Measurements from ENCODE around the gene PHF5A. TPM values are rescaled to one million over a fixed set of nuclear protein-coding genes. Genes with fewer than 3 reads are reported as not detected.

Gene PHF5A
- total RNA-seq, 4 donors from 2014 or later: 22.4 to 58.3 (median 39.4) TPM

DNA sequence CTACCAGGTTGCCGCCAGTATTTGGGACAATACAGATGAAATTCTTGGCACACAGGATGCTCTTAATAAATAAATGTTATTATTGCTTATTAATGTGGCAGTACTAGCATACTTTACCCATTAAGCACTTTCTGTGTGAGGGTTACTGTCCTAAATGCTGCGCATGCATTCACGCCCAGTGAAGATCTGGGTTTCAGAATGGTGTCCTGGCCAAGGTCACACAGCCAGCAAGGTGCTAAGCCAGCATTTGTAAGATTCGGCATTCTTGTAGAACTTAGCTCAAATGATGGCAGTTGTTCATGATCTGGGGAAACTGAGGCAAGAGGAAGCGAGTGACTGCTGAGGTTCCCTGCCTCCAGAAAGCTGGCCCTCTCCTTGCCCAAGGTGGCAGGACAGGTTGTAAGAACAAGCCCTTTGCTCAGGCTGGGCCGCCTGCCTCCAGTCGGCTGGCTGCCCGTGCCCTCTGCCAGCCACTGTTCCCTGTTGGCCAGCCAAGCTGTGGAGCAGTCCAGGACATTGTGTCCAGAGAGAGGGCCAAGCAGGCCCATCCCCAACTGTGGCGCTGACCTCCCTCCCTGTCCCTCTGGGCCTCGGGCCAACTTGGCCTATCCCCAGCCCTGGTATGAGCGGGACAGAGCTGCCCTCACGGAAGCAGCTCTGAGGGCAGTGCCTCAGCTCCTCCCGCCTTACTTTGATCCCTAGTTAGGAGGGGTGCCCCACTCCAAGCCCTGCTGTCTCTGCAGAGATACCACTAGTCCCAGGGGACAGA, 50.7 kb downstream of the PHF5A start:
- Histone ChIP-seq H3K9me3 (no peaks in the 10 kb centered on the region), H3K4me3 (replicated peaks in 1 of 3) (no peak overlapping the region), H3K36me3 (no peaks in the 10 kb centered on the region), H3K27ac (peak overlapping the region; percentile 98 to 100 (median 99)), H3K4me1 (peaks cover 48 to 62% of the 10 kb centered on the region in 2 donors), H3K27me3 (no peaks in the 10 kb centered on the region)
- no peak for TF ChIP-seq CTCF (IDR thresholded peaks at IDR 0.05)
- peak; percentile 49 to 94 for TF ChIP-seq POLR2A (IDR thresholded peaks at IDR 0.05)
- WGBS, 2 donors: 37 to 56% methylated on average over 8 to 11 of the region's 13 CpGs
- intact Hi-C loops (cut with DNase I): no loop called here
- DNase-seq: peak; percentile 99 to 100

DNA sequence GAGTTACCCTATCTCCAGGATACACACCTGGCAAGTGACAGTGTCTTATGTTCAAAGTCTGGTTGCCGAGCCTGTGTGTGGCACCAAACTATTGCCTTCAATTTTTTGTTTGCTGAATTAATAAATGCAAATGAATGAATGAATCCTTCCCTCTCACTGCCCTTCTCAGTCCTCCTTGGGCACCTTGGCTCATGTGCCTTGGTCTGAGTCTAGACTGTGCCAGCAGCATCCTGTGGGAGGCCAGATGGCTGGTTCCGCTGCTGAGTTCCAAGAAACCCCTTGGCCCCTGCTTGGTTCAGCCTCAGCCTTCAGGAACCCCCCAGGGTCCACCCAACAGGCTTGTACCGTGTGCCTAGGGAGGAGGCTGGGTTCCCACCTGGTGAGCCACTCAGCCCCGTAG, 52.9 kb downstream of the PHF5A start:
- intact Hi-C loops (cut with DNase I): no loop called here
- TF ChIP-seq POLR2A (IDR thresholded peaks at IDR 0.05) (no peak), CTCF (IDR thresholded peaks at IDR 0.05) (no peak)
- H3K36me3 ChIP-seq: no peaks in the 10 kb centered on the region
- no peaks in the 10 kb centered on the region for H3K9me3 ChIP-seq
- peak overlapping the region in 1 of 3 donors; percentile 58 for H3K4me3 ChIP-seq (replicated peaks in 1 of 3)
- H3K27me3 ChIP-seq: no peaks in the 10 kb centered on the region
- no peak for DNase-seq
- WGBS, 2 donors: 93 to 98% methylated on average over 4 of the region's 4 CpGs
- H3K27ac ChIP-seq: peak overlapping the region; percentile 98 to 100 (median 99)
- peaks cover 68 to 73% of the 10 kb centered on the region in 2 donors for H3K4me1 ChIP-seq

DNA sequence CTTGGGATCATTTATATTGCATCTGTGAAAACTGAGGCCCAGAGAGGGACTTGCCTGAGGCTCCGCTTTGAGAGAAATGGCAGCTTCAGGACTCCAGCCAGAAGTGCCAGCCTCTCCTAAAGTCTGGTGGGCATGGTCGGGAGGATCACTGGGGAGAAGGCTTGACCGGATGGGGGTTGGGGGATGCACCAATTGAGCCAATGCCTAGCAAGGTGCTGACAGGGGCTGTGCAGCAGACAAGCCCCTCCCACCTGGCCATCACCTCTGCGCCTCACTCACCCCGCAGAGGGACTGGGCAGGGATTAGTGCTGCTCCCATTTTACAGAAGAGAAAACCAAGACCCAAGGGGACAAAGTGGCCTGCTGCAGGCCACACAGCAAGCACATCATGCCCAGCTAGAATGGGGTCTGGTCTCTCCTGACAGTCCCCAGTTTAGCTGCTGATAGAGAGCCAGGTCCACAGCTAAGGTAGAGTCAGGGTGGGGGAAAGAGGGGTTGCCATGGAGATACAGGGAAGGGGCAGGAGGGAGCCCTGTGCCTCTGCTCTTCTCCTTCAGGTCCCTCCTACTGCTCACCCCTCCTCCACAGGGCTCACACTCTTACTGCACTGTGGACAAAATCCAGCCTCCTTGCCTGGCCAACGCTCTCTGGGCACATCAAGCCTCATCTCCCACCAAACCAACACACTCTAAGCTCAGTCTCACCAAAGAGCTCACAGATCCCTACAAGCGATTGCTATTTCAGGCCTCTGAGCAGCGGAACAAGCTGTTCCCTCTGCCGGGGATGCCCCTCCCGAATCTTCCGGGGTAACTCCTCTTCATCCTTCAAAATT, 57.3 kb downstream of the PHF5A start:
- Histone ChIP-seq H3K9me3 (no peaks in the 10 kb centered on the region), H3K4me3 (replicated peaks in 1 of 3) (no peak overlapping the region), H3K36me3 (no peaks in the 10 kb centered on the region), H3K4me1 (peaks cover 63 to 68% of the 10 kb centered on the region in 2 donors), H3K27me3 (no peaks in the 10 kb centered on the region), H3K27ac (peak overlapping the region; percentile 98 to 100 (median 99))
- WGBS, 2 donors: 64 to 76% methylated on average over 10 to 11 of the region's 11 CpGs
- TF ChIP-seq POLR2A (IDR thresholded peaks at IDR 0.05): peak in 1 of 2 donors; percentile 66
- TF ChIP-seq CTCF (IDR thresholded peaks at IDR 0.05): no peak
- intact Hi-C loops (cut with DNase I): no loop called here
- peak; percentile 80 to 85 for DNase-seq

- Histone ChIP-seq H3K27ac (peak overlapping the region; percentile 98 to 100 (median 99)), H3K4me1 (peaks cover 58 to 59% of the 10 kb centered on the region in 2 donors), H3K36me3 (no peaks in the 10 kb centered on the region), H3K9me3 (no peaks in the 10 kb centered on the region), H3K4me3 (replicated peaks in 1 of 3) (no peak overlapping the region), H3K27me3 (no peaks in the 10 kb centered on the region)
- DNase-seq: peak; percentile 94 to 96
- 38 to 41% methylated on average over 3 to 7 of the region's 7 CpGs for WGBS, 2 donors
- intact Hi-C loops (cut with DNase I): no loop called here
- TF ChIP-seq CTCF (IDR thresholded peaks at IDR 0.05): no peak
- peak in 1 of 2 donors; percentile 76 for TF ChIP-seq POLR2A (IDR thresholded peaks at IDR 0.05)
Measured at GRCh38 chr22:41410311-41410751, 58.2 kb downstream of the PHF5A start.

Other genes starting within 250 kb of the PHF5A start
- gene CHADL, start 227.8 kb downstream of the PHF5A start, total RNA-seq: 1 to 10 TPM; 4.6 to 7.5 (median 6.2) TPM
- gene RANGAP1, start 182.5 kb downstream of the PHF5A start, total RNA-seq: 10 to 100 TPM; 35.5 to 42.7 (median 38.8) TPM
- gene ZC3H7B, start 167.2 kb downstream of the PHF5A start, total RNA-seq: 100 to 1,000 TPM in 1 of 4 donors, 10 to 100 TPM in 3; 77.7 to 100 (median 88.7) TPM
- gene TEF, start 86.8 kb downstream of the PHF5A start, total RNA-seq: 10 to 100 TPM; 15.9 to 41.1 (median 22.9) TPM
- gene TOB2, start 21.9 kb downstream of the PHF5A start, total RNA-seq: 100 to 1,000 TPM in 3 of 4 donors, 10 to 100 TPM in 1; 66.5 to 130 (median 115) TPM
- 100 to 1,000 TPM in 3 of 4 donors, 10 to 100 TPM in 1; 81.3 to 205 (median 135) TPM for gene ACO2, start 425 bp upstream of the PHF5A start, total RNA-seq
- 10 to 100 TPM; 20.6 to 27.3 (median 25.3) TPM for gene POLR3H, start 75.8 kb upstream of the PHF5A start, total RNA-seq
- gene CSDC2, start 92.3 kb upstream of the PHF5A start, total RNA-seq: 1 to 10 TPM in 2 of 4 donors, under 1 TPM in 2; 0.54 to 1.2 (median 0.97) TPM
- 10 to 100 TPM; 17.7 to 26.1 (median 23.8) TPM for gene PMM1, start 121.1 kb upstream of the PHF5A start, total RNA-seq
- gene DESI1, start 152.4 kb upstream of the PHF5A start, total RNA-seq: 10 to 100 TPM; 17.8 to 24.7 (median 20.8) TPM
- 100 to 1,000 TPM; 171 to 220 (median 195) TPM for gene XRCC6, start 152.6 kb upstream of the PHF5A start, total RNA-seq
- gene SNU13, start 220.2 kb upstream of the PHF5A start, total RNA-seq: 100 to 1,000 TPM; 127 to 194 (median 176) TPM
- gene MEI1, start 230.8 kb upstream of the PHF5A start, total RNA-seq: 1 to 10 TPM in 2 of 4 donors, under 1 TPM in 2; 0.25 to 5.2 (median 1.4) TPM

Measured in thyroid gland (tissue), 4 donors.